ENCODE data around the gene GLIS1.

GLIS1 gene

DNA sequence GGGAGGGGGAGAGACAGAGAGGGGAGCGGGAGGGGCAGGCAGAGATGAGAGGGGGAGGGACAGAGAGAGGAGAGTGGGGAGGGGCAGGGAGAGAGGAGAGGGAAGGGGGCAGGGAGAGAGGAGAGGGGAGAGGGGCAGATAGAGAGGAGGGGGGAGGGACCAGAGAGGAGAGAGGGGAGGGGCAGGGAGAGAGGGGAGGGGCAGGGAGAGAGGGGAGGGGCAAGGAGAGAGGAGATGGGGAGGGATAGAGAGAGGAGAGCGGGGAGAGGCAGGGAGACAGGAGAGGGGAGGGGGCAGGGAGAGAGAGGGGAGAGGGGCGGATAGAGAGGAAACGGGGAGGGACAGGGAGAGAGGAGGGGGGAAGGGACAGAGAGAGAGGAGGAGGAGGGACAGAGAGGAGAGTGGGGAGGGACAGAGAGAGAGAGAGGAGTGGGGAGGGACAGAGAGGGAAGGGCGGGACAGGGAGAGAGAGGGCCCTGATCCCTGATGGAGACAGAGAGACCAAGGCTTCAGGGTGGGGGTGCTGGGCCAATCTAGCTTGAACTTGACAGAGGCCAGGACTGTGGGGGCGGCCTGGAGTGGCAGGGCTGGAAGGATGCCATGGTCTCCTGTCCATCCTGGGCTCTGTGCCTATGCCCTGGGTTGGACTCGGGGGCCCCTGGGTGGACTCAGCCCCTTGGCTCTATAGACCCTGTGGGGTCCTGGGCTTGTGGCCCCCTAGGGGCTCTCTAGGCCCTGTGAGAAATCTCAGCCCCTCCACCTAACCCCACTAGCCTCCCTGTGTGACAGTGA lies 236.1 kb downstream of the GLIS1 start:
- no peaks in the 10 kb centered on the region for H3K9me3 Mint-ChIP-seq
- no peak for DNase-seq (ENCODE audit: low spot score)
- H3K27ac Mint-ChIP-seq, result no peak overlapping the region
- no peaks in the 10 kb centered on the region for H3K27me3 Mint-ChIP-seq (ENCODE audit: low read depth)
- no peaks in the 10 kb centered on the region for H3K36me3 Mint-ChIP-seq (ENCODE audit: low read depth)
- H3K4me3 Mint-ChIP-seq, result no peak overlapping the region
- H3K4me1 Mint-ChIP-seq (ENCODE audit: low read depth), result no peaks in the 10 kb centered on the region

DNA sequence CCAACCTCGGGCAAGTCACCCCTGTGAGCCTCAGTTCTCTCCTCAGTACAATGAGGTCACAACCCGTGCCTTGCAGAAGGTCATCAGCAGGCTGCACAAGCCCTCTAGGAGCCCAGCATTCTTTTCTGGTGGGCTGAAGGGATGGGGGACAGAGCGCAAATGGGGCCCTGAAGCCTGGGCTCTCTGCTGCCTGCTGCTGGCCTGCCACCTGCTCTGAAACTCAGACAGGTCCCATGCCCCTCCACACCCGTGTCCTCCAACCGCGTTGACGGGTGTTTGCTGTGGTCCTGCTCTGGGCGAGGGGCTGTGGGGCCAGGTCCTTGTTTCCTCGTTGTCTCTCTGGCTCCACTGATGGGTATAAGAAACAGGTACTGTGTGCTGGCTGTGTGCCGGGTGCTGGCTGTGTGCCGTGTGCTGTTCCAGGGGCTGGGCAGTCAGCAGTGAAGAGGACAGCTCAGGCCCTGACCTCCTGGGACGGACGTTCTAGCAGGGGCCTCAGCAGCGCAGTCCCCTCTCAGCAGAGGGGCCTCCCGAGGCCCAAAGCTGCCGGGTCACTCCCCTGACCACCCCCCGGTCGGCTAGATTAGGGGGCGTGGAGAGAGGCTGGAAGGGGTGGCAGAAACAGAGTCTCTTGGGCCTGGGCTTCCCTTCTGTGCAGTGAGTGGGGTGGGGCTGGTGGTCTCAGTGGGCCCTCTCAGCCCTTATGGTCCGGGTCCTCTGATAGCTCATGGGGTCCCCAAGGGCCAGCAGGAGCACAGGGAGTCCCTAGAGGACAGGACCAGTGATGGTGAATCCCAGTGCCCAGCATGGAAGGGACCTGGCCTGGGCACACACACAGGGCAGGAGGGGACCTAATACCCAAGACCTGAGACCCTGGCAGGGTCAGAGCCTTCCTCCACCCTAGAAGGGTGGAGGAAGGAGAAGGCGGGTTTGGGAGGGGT lies 237.6 kb downstream of the GLIS1 start:
- Mint-ChIP-seq H3K9me3 (no peaks in the 10 kb centered on the region), H3K27ac (no peak overlapping the region), H3K27me3 (ENCODE audit: low read depth) (no peaks in the 10 kb centered on the region), H3K36me3 (ENCODE audit: low read depth) (no peaks in the 10 kb centered on the region), H3K4me3 (no peak overlapping the region), H3K4me1 (ENCODE audit: low read depth) (no peaks in the 10 kb centered on the region)
- DNase-seq (ENCODE audit: low spot score), result no peak

DNA sequence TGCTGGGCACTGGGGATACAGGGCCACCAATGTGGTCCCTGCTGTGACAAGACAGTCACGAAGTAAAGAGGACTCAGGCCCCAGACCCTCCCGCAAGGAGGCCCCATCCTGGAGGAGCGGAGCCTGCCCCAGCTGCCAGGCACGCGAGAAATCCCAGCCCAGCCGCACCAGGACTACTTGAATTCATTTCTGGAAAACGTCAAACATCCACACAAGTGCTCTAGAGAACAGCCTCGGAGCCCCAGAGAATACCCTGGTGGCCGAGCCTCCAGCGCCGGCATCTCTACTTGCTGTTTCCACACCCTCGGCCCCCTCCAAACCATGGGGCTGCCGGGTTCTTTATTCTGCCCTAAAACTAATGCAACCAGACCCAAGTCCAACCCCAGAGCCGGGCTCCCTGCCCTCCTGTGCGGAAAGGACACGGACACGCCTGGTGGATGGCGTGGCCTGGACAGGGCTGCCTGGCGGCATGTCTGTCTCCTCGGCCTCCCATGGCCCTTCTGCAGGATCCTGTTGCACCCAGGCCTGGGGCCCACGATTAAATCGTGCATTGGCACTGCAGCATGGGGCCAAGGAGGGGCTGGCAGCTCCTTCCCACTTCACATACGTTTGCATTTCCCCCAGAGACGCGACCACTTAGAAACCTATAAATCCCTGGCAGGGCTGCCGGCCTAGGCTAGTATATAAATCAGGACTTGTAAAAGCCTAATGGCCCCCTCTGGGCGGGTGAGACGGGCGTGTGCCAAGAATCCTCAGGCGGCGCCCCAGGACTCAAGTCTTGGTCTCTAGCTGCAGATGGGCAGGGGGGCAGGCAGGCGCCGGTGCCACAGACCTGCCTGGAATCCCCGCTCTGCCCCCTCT lies 238.5 kb downstream of the GLIS1 start:
- no peaks in the 10 kb centered on the region for H3K9me3 Mint-ChIP-seq
- no peak for DNase-seq (ENCODE audit: low spot score)
- H3K27ac Mint-ChIP-seq, result no peak overlapping the region
- H3K36me3 Mint-ChIP-seq (ENCODE audit: low read depth), result no peaks in the 10 kb centered on the region
- H3K4me1 Mint-ChIP-seq (ENCODE audit: low read depth), result no peaks in the 10 kb centered on the region
- H3K27me3 Mint-ChIP-seq (ENCODE audit: low read depth), result no peaks in the 10 kb centered on the region
- H3K4me3 Mint-ChIP-seq, result no peak overlapping the region

DNA sequence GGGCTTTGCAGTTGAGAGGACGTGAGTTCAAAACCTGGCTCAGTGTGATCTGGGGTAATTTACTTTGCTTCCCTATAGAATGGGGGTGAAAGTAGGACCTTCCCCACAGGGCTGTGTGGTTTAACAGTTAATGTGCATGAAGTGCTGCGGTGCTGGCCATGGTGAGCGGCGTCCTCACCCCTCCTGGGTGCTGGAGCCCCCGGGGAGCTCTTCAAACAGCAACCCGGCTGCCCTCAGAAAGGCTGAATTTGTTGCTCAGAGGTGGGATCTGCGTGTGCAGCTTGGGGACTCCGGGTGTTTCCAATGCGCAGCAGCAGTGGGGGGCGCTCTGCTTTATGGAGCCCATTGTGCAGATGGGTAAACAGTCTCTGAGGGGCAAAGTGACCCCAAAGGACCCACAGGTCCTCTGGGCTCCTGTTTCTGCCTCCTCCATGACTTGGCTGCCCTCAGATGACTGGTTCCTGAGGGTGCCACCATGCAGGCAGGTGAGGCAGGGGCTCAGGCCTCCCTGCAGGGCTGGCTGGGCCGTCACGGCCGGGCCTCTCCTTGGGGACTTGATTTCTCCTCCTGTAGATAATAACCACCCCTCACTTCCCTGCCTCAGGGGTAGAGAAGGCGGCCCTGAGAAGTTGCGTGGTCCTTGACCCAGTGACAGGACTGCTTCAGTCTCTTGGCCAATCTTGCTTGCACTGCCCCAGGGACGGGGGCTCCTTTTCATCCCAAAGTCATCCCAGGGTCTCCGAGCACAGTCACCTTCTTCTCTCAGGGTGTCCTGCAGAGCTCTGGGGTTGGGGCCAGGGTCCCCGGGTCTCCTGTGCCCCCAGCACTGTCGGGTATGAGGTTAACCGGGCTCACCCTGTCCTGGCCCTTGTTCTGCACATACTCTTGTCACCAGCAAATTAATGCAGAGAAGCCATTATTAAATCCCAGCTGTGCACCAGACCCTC lies 239.4 kb downstream of the GLIS1 start:
- H3K4me1 Mint-ChIP-seq (ENCODE audit: low read depth), result no peaks in the 10 kb centered on the region
- no peaks in the 10 kb centered on the region for H3K36me3 Mint-ChIP-seq (ENCODE audit: low read depth)
- H3K27me3 Mint-ChIP-seq (ENCODE audit: low read depth), result no peaks in the 10 kb centered on the region
- no peak overlapping the region for H3K4me3 Mint-ChIP-seq
- no peak overlapping the region for H3K27ac Mint-ChIP-seq
- no peak for DNase-seq (ENCODE audit: low spot score)
- no peaks in the 10 kb centered on the region for H3K9me3 Mint-ChIP-seq

DNA sequence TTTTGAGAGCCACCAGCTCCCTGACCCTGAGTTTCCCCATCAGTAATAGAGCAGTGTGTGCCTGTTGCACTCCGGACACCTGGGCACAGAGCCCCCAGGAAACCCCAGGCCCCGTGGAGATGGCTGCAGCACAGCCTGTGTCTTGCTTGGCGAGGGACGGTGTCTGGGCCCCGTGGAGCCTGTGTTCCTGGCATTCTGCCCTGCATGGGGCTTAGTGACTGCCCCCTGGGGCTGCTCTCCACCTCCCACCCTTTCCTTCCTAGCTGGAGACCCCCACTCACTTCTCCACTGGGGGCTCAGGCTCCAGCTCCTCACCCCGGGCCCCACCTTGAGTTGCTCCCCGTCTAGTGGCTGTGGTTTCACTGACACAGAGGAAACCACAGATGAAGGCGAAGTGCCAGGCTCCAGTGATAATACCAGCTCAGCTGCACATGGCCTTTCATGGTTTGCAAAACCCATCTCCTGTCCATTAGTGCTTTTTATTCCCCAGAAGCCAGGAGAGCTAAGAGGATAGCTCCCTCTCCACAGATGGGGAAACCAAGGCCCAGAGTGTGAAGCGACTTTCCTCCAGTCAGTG lies 240.3 kb downstream of the GLIS1 start:
- Mint-ChIP-seq H3K27me3 (ENCODE audit: low read depth) (peaks cover 4% of the 10 kb centered on the region), H3K4me3 (no peak overlapping the region), H3K9me3 (no peaks in the 10 kb centered on the region), H3K36me3 (ENCODE audit: low read depth) (no peaks in the 10 kb centered on the region), H3K27ac (no peak overlapping the region), H3K4me1 (ENCODE audit: low read depth) (no peaks in the 10 kb centered on the region)
- no peak for DNase-seq (ENCODE audit: low spot score)

DNA sequence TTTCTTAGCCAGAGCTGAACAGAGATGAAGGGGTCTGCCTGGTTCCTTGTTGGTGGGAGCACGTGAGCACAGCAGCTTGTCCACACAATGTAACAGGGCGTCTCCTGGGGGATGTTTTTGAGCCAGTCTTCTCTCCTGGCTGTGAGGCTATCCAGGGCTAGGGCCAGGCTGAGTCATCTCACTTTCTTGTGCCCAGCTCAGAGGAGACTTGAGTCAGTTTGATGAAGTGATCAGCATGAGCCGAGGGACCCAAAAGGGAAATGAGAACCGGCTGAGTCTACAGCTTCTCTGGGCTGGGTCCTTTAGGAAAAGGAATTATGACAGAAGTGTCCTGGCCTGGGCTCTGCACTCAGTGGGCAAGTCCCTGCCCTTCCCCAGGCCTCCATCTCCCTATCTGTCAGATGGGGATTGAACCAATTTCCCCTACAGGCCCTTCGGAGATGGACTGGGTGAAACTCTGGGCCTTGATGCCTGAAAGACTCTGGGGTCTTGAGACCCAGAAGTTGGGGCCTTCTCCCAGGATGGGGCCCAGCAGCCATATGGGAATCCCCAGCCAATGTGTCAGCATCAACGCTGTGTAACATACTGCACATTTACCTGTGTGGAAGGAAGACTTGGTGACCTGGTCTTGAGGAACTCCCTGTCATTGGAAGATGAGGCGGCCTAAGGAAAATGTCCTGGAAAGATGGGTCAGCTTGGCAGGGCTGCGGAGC lies 243.2 kb downstream of the GLIS1 start:
- Mint-ChIP-seq H3K36me3 (ENCODE audit: low read depth) (no peaks in the 10 kb centered on the region), H3K9me3 (no peaks in the 10 kb centered on the region), H3K4me1 (ENCODE audit: low read depth) (no peaks in the 10 kb centered on the region), H3K27ac (no peak overlapping the region), H3K27me3 (ENCODE audit: low read depth) (peaks cover 4% of the 10 kb centered on the region), H3K4me3 (no peak overlapping the region)
- no peak for DNase-seq (ENCODE audit: low spot score)

DNA sequence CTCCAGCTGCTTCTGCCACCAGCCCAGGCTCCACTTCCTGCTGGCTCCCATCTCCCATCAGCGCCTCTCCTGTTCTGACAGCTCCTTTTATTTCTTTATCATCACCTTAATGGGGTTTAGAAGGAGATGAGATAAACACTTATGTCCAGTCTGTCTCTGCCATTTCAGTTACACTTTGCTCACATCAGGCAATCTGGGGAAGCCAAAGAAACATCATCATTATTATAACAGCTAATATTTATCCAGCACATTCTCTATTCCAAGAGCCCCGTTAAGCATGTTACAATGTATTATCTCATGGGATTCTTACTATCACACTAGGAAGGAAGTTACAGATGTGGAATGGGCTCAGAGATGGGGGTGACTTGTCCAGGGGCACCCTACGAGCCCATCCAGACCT lies 248.6 kb downstream of the GLIS1 start:
- DNase-seq (ENCODE audit: low spot score), result no peak
- Mint-ChIP-seq H3K36me3 (ENCODE audit: low read depth) (no peaks in the 10 kb centered on the region), H3K27ac (no peak overlapping the region), H3K4me1 (ENCODE audit: low read depth) (peaks cover 3% of the 10 kb centered on the region), H3K9me3 (no peaks in the 10 kb centered on the region), H3K27me3 (ENCODE audit: low read depth) (peaks cover 21% of the 10 kb centered on the region), H3K4me3 (no peak overlapping the region)

DNA sequence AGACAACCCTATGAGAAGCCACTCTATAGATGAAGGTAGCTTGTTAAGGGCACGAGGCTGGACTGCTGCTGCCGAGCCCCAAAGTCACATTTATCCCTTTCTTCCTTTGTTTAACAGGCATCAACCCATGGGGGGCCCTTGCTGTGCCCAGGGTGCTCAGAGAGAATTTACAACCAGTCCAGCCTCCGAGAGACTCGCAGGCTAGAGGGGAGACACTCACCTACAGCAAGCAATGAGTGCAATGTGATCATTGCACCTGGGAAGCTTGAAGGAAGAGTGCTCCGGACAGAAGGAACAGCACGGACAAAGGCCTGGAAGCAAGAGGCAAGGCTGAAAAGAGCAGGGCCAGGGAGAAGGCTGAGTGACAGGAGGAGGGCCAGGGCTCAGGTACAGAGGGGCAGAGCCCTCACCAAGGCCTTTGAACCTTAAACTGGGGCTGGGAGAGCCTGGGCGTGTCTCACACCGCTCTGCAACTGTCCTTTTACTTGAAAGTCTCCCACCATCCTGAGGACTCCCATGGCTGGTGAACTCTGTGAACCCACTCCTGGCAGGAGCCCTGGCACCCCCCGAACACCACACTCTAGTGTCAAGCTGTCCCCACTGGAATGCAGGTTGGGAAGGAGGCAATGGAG lies 252.5 kb downstream of the GLIS1 start:
- peaks cover 17% of the 10 kb centered on the region for H3K27me3 Mint-ChIP-seq (ENCODE audit: low read depth)
- H3K4me3 Mint-ChIP-seq, result no peak overlapping the region
- no peak for DNase-seq (ENCODE audit: low spot score)
- peaks cover 4% of the 10 kb centered on the region for H3K4me1 Mint-ChIP-seq (ENCODE audit: low read depth)
- H3K36me3 Mint-ChIP-seq (ENCODE audit: low read depth), result no peaks in the 10 kb centered on the region
- H3K27ac Mint-ChIP-seq, result no peak overlapping the region
- H3K9me3 Mint-ChIP-seq, result no peaks in the 10 kb centered on the region

DNA sequence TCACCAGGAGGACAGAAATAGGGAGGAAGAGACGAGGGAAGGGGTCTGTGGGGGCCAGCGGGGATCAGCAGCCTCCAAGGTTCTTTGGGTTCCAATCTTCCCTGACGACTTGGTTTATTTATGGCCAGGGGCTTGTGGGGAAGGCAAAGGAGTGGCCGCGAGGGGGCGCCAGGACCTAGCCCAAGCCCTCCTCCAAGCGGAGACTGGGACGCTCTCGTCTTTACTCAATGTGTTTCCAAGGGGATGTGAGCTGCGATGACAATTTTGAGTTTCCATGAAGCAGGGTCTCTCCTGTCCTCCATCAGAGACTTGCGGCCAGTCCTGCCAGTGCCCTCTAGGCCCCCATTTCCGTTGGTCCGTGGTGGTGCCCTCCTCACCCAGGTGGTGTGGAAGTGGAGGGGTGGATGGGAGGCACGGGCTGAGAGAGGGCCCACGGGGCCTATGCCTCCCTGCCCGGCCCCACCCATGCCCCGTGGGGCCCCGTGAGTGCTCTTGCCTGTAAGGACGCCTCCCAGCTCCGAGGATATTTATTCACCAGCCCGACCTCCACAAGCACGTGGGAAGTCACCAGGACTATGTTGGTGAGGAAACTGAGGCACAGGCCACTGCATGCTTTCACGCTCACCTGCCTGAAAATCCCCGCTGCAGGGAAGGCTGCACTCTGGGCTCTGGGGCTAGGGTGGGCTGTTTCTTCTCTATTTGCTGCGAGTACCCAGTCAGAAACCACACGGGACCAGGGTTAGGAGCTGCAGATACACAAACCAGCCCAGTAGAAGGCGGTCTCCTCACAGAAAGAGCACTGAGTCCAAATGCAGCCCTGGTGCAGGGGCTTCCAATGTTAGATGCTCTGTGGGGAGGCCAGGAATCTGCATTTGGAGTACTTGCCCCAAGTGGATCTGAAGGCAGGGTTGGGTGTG lies 253.2 kb downstream of the GLIS1 start:
- Mint-ChIP-seq H3K4me3 (no peak overlapping the region), H3K27ac (no peak overlapping the region), H3K4me1 (ENCODE audit: low read depth) (peaks cover 4% of the 10 kb centered on the region), H3K36me3 (ENCODE audit: low read depth) (no peaks in the 10 kb centered on the region), H3K27me3 (ENCODE audit: low read depth) (peaks cover 17% of the 10 kb centered on the region), H3K9me3 (no peaks in the 10 kb centered on the region)
- peak; percentile 53 for DNase-seq (ENCODE audit: low spot score)

DNA sequence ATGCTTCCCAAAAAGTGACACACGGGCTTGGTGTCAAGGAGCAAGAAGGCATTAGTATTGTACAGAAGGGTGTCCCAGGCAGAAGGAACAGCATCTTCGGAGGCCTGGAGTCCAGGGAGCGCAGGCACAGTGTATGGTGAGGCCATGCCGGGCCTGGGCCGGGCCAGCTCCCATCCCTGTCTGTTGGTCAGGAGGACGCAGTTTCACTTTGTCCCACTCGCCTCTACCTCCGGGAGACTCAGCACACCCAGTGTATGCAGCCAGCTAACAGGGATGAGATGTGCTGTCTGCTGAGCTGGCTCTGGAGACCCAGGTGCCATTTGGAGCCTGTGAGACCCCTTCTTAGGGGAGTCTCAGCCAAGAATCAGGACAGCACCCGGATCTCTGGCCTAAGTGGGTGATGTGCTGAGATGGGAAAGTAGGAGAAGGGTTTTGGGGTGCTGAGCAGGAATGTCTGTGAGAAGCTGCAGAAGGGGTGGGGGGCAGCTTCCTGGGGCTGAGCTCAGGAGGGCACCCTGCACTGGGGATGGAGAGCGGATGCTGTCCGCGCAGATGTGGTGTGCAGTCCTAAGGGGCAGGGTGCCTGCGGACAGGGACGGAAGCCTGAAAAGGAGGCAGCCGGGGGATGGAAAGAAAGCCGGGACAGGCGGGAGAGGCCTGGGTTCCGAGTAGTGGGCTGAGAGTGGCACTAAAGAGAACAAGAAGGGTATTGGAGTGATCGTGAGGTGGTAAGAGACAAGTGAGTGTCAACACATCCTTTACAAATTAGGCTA lies 254.1 kb downstream of the GLIS1 start:
- Mint-ChIP-seq H3K27me3 (ENCODE audit: low read depth) (peaks cover 14% of the 10 kb centered on the region), H3K4me3 (no peak overlapping the region), H3K9me3 (no peaks in the 10 kb centered on the region), H3K36me3 (ENCODE audit: low read depth) (no peaks in the 10 kb centered on the region), H3K27ac (no peak overlapping the region), H3K4me1 (ENCODE audit: low read depth) (peaks cover 4% of the 10 kb centered on the region)
- no peak for DNase-seq (ENCODE audit: low spot score)

DNA sequence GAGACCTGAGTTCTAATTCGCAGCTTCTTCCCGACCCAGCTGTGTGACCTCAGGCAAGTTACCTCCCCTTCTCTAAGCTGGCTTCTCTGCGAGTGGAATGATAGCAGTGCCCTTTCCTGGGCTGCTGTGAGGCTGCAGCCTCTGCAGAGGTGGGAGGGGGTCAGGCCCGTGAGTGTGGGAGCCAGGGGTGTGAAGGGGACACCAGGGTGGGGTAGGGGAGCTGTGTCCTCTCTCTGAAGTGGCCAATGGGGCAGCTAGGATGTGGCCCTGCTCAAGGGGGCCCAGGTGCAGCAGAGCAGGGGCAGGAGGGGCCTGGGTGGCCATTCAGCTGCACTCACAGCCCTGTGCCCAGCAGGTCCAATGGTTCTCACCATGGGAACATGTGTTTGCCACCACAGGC lies 255.3 kb downstream of the GLIS1 start:
- H3K4me3 Mint-ChIP-seq, result no peak overlapping the region
- no peaks in the 10 kb centered on the region for H3K9me3 Mint-ChIP-seq
- H3K27ac Mint-ChIP-seq, result no peak overlapping the region
- DNase-seq (ENCODE audit: low spot score), result no peak
- no peaks in the 10 kb centered on the region for H3K36me3 Mint-ChIP-seq (ENCODE audit: low read depth)
- peaks cover 4% of the 10 kb centered on the region for H3K4me1 Mint-ChIP-seq (ENCODE audit: low read depth)
- H3K27me3 Mint-ChIP-seq (ENCODE audit: low read depth), result peaks cover 17% of the 10 kb centered on the region

Measured in T-helper 2 cell treated with Interferon-gamma antibody and Interleukin-4, amounts not matched to agents 5 μg/mL and 100 μg/mL, for 36 hours (primary cell).